OCI-LY1 (cell line): ENCODE data around the gene ANKRD13A.

Experiments used
- H2AFZ ChIP-seq: fragments of 200-600 bp; sonication (generic), shearing (Covaris generic); 2 replicates; pipeline ENCODE4 v1.6.0; 2014; ENCODE audit warnings: antibody characterized with exemption, mild to moderate bottlenecking, low read length
- H3F3A ChIP-seq: fragments of 200-600 bp; sonication (generic), shearing (Covaris generic); 2 replicates; pipeline ENCODE4 v1.6.0; 2014; ENCODE audit warnings: mild to moderate bottlenecking, antibody characterized with exemption, low read length, moderate library complexity; ENCODE audit not compliant: insufficient read depth
- H3K27ac ChIP-seq: fragments of 200-600 bp; sonication (generic); 2 replicates; pipeline ENCODE4 v1.5.1; 2014; ENCODE audit warnings: low read length, mixed run types, mild to moderate bottlenecking, low read depth; ENCODE audit not compliant: poor library complexity, severe bottlenecking
- H3K27me3 ChIP-seq: fragments of 200-600 bp; sonication (generic); 2 replicates; pipeline ENCODE4 v1.6.0; 2014; ENCODE audit warnings: antibody characterized with exemption, mild to moderate bottlenecking, low read length, moderate library complexity; ENCODE audit not compliant: insufficient read depth
- H3K36me3 ChIP-seq: fragments of 200-600 bp; sonication (generic); 2 replicates; pipeline ENCODE4 v1.6.1; 2014; ENCODE audit warnings: mild to moderate bottlenecking, antibody characterized with exemption, low read length, moderate library complexity, mixed read lengths; ENCODE audit not compliant: insufficient read depth
- H3K4me1 ChIP-seq: fragments of 200-600 bp; sonication (generic); 2 replicates; pipeline ENCODE4 v1.5.1; 2014; ENCODE audit warnings: mild to moderate bottlenecking, low read length, moderate library complexity; ENCODE audit not compliant: insufficient read depth, severe bottlenecking
- H3K4me2 ChIP-seq: fragments of 200-600 bp; sonication (generic), shearing (Covaris generic); 2 replicates; pipeline ENCODE4 v1.6.1; 2014; ENCODE audit warnings: low read length
- H3K4me3 ChIP-seq: fragments of 200-600 bp; sonication (generic); 2 replicates; pipeline ENCODE4 v1.5.1; 2014; ENCODE audit warnings: low read length, low read depth, mild to moderate bottlenecking, mixed read lengths; ENCODE audit not compliant: poor library complexity, severe bottlenecking
- H3K79me2 ChIP-seq: fragments of 200-600 bp; shearing (Covaris generic); 2 replicates; pipeline ENCODE4 v1.6.1; 2016; ENCODE audit warnings: mixed run types, low read length, mixed read lengths; ENCODE audit not compliant: insufficient read depth
- H3K9ac ChIP-seq: fragments of 200-600 bp; sonication (generic), shearing (Covaris generic); 2 replicates; pipeline ENCODE4 v1.6.1; 2014; ENCODE audit warnings: mild to moderate bottlenecking, low read length, mixed read lengths
- H3K9me2 ChIP-seq: fragments of 200-600 bp; sonication (generic), shearing (Covaris generic); 2 replicates; pipeline ENCODE4 v1.6.1; 2014; ENCODE audit warnings: low read depth, mild to moderate bottlenecking, low read length, mixed read lengths
- H3K9me3 ChIP-seq: fragments of 200-600 bp; shearing (Covaris generic); 2 replicates; pipeline ENCODE4 v1.6.1; 2014; ENCODE audit warnings: low read length, mixed read lengths
- H4K20me1 ChIP-seq: fragments of 200-600 bp; sonication (generic), shearing (Covaris generic); 2 replicates; pipeline ENCODE4 v1.6.0; 2016; ENCODE audit warnings: mild to moderate bottlenecking, low read length; ENCODE audit not compliant: insufficient read depth
- EZH2 ChIP-seq: fragments of 200-600 bp; sonication (generic), shearing (Covaris generic); IDR thresholded peaks from 2 replicates; pipeline ENCODE4 v1.8.0; 2017; ENCODE audit warnings: borderline replicate concordance, mixed run types, mild to moderate bottlenecking, antibody characterized with exemption, low read length, moderate library complexity, mixed read lengths
- TF ChIP-seq, protein P1 (sequence below): fragments of 200-600 bp; sonication (generic), shearing (Covaris generic); IDR thresholded peaks from 2 replicates; pipeline ENCODE4 v1.5.1; 2017; ENCODE audit warnings: mild to moderate bottlenecking, antibody characterized with exemption, low read length, moderate library complexity, mixed read lengths

ANKRD13A gene

GRCh38 chr12:110033888-110034287 is 34.7 kb downstream of the ANKRD13A start:
- Histone ChIP-seq H3K9me3 (no peaks in the 10 kb centered on the region), H3F3A (no peaks in the 10 kb centered on the region), H3K4me3 (no peak overlapping the region), H3K27ac (no peak overlapping the region), H3K27me3 (no peaks in the 10 kb centered on the region), H2AFZ (no peak overlapping the region), H4K20me1 (no peaks in the 10 kb centered on the region), H3K4me1 (no peaks in the 10 kb centered on the region), H3K79me2 (no peaks in the 10 kb centered on the region), H3K4me2 (no peak overlapping the region), H3K36me3 (peaks cover 70% of the 10 kb centered on the region), H3K9ac (no peak overlapping the region), H3K9me2 (no peaks in the 10 kb centered on the region)
- no peak for TF ChIP-seq EZH2
- TF ChIP-seq, protein P1, sequence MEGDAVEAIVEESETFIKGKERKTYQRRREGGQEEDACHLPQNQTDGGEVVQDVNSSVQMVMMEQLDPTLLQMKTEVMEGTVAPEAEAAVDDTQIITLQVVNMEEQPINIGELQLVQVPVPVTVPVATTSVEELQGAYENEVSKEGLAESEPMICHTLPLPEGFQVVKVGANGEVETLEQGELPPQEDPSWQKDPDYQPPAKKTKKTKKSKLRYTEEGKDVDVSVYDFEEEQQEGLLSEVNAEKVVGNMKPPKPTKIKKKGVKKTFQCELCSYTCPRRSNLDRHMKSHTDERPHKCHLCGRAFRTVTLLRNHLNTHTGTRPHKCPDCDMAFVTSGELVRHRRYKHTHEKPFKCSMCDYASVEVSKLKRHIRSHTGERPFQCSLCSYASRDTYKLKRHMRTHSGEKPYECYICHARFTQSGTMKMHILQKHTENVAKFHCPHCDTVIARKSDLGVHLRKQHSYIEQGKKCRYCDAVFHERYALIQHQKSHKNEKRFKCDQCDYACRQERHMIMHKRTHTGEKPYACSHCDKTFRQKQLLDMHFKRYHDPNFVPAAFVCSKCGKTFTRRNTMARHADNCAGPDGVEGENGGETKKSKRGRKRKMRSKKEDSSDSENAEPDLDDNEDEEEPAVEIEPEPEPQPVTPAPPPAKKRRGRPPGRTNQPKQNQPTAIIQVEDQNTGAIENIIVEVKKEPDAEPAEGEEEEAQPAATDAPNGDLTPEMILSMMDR, result no peak

GRCh38 chr12:110035534-110036104 is 36.4 kb downstream of the ANKRD13A start:
- no peaks in the 10 kb centered on the region for H3K27me3 ChIP-seq
- no peak overlapping the region for H3K9ac ChIP-seq
- TF ChIP-seq EZH2, result no peak
- TF ChIP-seq, protein P1, result no peak
- no peaks in the 10 kb centered on the region for H4K20me1 ChIP-seq
- H3F3A ChIP-seq, result no peaks in the 10 kb centered on the region
- H3K9me2 ChIP-seq, result no peaks in the 10 kb centered on the region
- no peaks in the 10 kb centered on the region for H3K79me2 ChIP-seq
- no peaks in the 10 kb centered on the region for H3K4me1 ChIP-seq
- no peak overlapping the region for H3K27ac ChIP-seq
- no peaks in the 10 kb centered on the region for H3K9me3 ChIP-seq
- no peak overlapping the region for H3K4me2 ChIP-seq
- peaks cover 64% of the 10 kb centered on the region for H3K36me3 ChIP-seq
- H2AFZ ChIP-seq, result no peak overlapping the region
- no peak overlapping the region for H3K4me3 ChIP-seq

DNA sequence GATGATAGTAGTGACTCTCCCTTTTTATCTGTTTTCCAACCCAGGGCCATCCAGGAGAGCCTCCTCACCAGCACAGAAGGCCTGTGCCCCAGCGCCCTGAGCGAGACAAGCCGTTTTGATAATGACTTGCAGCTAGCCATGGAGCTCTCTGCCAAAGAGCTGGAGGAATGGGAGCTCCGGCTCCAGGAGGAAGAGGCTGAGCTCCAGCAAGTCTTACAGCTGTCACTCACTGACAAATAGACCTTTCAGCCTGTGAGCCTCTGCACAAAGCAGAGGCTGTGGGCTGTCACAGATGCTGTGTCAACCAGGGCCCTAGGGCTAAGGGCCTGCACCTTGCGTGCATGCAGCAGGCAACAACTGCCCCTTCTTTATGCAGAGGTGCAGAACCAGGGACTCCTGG is 38.1 kb downstream of the ANKRD13A start:
- H3K36me3 ChIP-seq, result peaks cover 58% of the 10 kb centered on the region
- no peak overlapping the region for H2AFZ ChIP-seq
- H3K79me2 ChIP-seq, result no peaks in the 10 kb centered on the region
- TF ChIP-seq EZH2, result no peak
- TF ChIP-seq, protein P1, result no peak
- no peaks in the 10 kb centered on the region for H3K9me3 ChIP-seq
- no peak overlapping the region for H3K9ac ChIP-seq
- no peaks in the 10 kb centered on the region for H4K20me1 ChIP-seq
- no peak overlapping the region for H3K4me3 ChIP-seq
- no peaks in the 10 kb centered on the region for H3K27me3 ChIP-seq
- H3K4me1 ChIP-seq, result no peaks in the 10 kb centered on the region
- no peaks in the 10 kb centered on the region for H3F3A ChIP-seq
- H3K27ac ChIP-seq, result no peak overlapping the region
- H3K4me2 ChIP-seq, result no peak overlapping the region
- no peaks in the 10 kb centered on the region for H3K9me2 ChIP-seq
